ENCODE measurements around the gene TCF4. TPM values are rescaled to one million over a fixed set of nuclear protein-coding genes. Genes with fewer than 3 reads are reported as not detected.

Gene TCF4
- total RNA-seq, 1 experiment from 2014 or later, result 2.3 TPM

- no peak for ATAC-seq
- ChIA-PET CTCF (no interaction called here), POLR2A (no interaction called here)
- no peaks in the 10 kb centered on the region for H3K36me3 ChIP-seq (ENCODE audit: control insufficient read depth, insufficient read depth, low read length)
- BruUV-seq (replicated peaks), result no TSS peak
- no peaks in the 10 kb centered on the region for H3K27me3 ChIP-seq (ENCODE audit: control insufficient read depth, insufficient read depth, low read length)
- intact Hi-C loops (cut with micrococcal nuclease; ENCODE audit: unreplicated experiment), result no loop called here
- no peak for TF ChIP-seq TCF7L2 (IDR thresholded peaks at IDR 0.05; ENCODE audit: low read depth, low read length)
- no peak for TF ChIP-seq POLR2AphosphoS5 (IDR thresholded peaks at IDR 0.05; ENCODE audit: low read depth, low read length)
- TF ChIP-seq CTCF (IDR thresholded peaks at IDR 0.05), result no peak
- no peak for TF ChIP-seq SIN3A (IDR thresholded peaks at IDR 0.05; ENCODE audit: borderline replicate concordance, insufficient read depth, low read depth, low read length)
- no peak for TF ChIP-seq REST (IDR thresholded peaks at IDR 0.05; ENCODE audit: insufficient read depth in 1 of 2, low read depth in 2 of 2, low read length in 1 of 2)
- H3K27ac ChIP-seq (ENCODE audit: low read length), result no peak overlapping the region
- DNase-seq (ENCODE audit: low read depth, low spot score), result no peak
- H3K9me3 ChIP-seq (ENCODE audit: control insufficient read depth, insufficient read depth, low read depth, low read length), result no peaks in the 10 kb centered on the region
- H3K4me1 ChIP-seq (ENCODE audit: control insufficient read depth, insufficient read depth, low read length), result no peaks in the 10 kb centered on the region
- in situ Hi-C loops (cut with HindIII; ENCODE audit: low pct_unique_long_range_greater_than_20kb, low sequenced_read_pairs), result no loop called here
- no peak overlapping the region for H3K4me3 ChIP-seq (ENCODE audit: low read depth in 2 of 2, low read length in 2 of 2)
Measured at GRCh38 chr18:55245211-55245614, 342.8 kb downstream of the TCF4 start.

- Histone ChIP-seq H3K4me3 (ENCODE audit: low read depth in 2 of 2, low read length in 2 of 2) (no peak overlapping the region), H3K36me3 (ENCODE audit: control insufficient read depth, insufficient read depth, low read length) (no peaks in the 10 kb centered on the region), H3K9me3 (ENCODE audit: control insufficient read depth, insufficient read depth, low read depth, low read length) (no peaks in the 10 kb centered on the region), H3K27me3 (ENCODE audit: control insufficient read depth, insufficient read depth, low read length) (no peaks in the 10 kb centered on the region), H3K4me1 (ENCODE audit: control insufficient read depth, insufficient read depth, low read length) (no peaks in the 10 kb centered on the region), H3K27ac (ENCODE audit: low read length) (no peak overlapping the region)
- in situ Hi-C loops (cut with HindIII; ENCODE audit: low pct_unique_long_range_greater_than_20kb, low sequenced_read_pairs) (no loop called here), intact Hi-C loops (cut with micrococcal nuclease; ENCODE audit: unreplicated experiment) (no loop called here)
- DNase-seq (ENCODE audit: low read depth, low spot score), result no peak
- BruUV-seq (replicated peaks), result no TSS peak
- no peak for ATAC-seq
- CTCF ChIA-PET, result no interaction called here
- no peak for TF ChIP-seq SIN3A (IDR thresholded peaks at IDR 0.05; ENCODE audit: borderline replicate concordance, insufficient read depth, low read depth, low read length)
- TF ChIP-seq CTCF (IDR thresholded peaks at IDR 0.05), result no peak
- no peak for TF ChIP-seq TCF7L2 (IDR thresholded peaks at IDR 0.05; ENCODE audit: low read depth, low read length)
- no peak for TF ChIP-seq REST (IDR thresholded peaks at IDR 0.05; ENCODE audit: insufficient read depth in 1 of 2, low read depth in 2 of 2, low read length in 1 of 2)
- no peak for TF ChIP-seq POLR2AphosphoS5 (IDR thresholded peaks at IDR 0.05; ENCODE audit: low read depth, low read length)
- POLR2A ChIA-PET, result no interaction called here
Measured at GRCh38 chr18:55244546-55244945, 343.4 kb downstream of the TCF4 start.

Measured in Panc1 (cell line).